Prostate gland (tissue), 2 donors: Measurements from ENCODE around the gene KCNJ14.

Experiments
- POLR2A ChIP-seq: fragments of 450-650 bp; IDR thresholded peaks from one replicate; pipeline ENCODE4 v1.6.1; 2016; ENCODE audit warnings: antibody characterized with exemption, mild to moderate bottlenecking
- POLR2AphosphoS5 ChIP-seq: sonication (generic); formaldehyde crosslinking; IDR thresholded peaks from one replicate; pipeline ENCODE4 v1.6.1; 2017; ENCODE audit warnings: antibody characterized with exemption
- TF ChIP-seq, protein P1 (sequence below), 4 experiments: fragments of 200-600 bp in 2 of 4; fragments of 450-650 bp in 2 of 4; sonication (generic) in 2 of 4; IDR thresholded peaks; 1 replicate in 3 of 4; 2 replicates in 1 of 4; pipeline ENCODE4 v1.5.1; 2016 to 2019; ENCODE audit warnings: antibody characterized with exemption in 4 of 4, mild to moderate bottlenecking in 2 of 4, moderate library complexity in 2 of 4

DNA sequence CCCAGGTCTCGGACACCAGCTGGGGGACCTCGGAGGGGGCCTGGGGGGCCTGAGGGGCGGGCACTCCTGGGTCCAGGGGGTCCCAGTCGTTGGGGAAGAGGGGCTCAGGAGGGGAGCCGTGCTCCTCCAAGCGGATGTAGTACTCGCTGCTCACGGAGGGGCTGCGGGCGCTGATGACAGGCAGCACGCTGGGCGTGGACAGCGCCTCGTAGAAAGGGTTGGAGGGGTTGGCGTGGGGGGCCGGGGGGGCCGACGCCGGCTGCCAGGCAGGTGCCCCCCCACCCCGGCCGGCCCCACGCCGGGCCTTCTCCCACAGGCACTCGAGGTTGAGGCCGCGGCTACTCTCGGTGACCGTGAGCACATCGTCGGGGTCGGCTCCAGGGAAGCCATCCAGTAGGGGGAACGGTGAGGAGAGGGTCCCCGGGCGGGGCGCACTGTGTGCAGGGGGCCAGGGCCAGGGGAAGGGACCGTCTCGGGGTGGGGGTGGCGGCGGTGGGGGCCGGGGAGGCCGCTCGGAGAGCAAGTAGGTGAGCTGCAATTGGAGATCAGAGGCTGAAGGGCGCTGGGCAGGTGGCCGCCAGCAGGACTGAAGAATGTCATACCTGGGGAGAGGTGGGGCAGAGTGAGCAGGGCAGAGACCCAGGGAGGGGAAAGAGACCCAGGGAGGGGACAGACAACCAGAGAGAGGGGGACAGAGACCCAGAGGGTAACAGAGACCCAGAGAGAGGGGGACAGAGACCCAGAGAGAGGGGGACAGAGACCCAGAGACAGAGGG lies 44.1 kb downstream of the KCNJ14 start:
- TF ChIP-seq, protein P1, sequence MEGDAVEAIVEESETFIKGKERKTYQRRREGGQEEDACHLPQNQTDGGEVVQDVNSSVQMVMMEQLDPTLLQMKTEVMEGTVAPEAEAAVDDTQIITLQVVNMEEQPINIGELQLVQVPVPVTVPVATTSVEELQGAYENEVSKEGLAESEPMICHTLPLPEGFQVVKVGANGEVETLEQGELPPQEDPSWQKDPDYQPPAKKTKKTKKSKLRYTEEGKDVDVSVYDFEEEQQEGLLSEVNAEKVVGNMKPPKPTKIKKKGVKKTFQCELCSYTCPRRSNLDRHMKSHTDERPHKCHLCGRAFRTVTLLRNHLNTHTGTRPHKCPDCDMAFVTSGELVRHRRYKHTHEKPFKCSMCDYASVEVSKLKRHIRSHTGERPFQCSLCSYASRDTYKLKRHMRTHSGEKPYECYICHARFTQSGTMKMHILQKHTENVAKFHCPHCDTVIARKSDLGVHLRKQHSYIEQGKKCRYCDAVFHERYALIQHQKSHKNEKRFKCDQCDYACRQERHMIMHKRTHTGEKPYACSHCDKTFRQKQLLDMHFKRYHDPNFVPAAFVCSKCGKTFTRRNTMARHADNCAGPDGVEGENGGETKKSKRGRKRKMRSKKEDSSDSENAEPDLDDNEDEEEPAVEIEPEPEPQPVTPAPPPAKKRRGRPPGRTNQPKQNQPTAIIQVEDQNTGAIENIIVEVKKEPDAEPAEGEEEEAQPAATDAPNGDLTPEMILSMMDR (IDR thresholded peaks at IDR 0.05), result no peak
- TF ChIP-seq POLR2A (no peak), POLR2AphosphoS5 (no peak)
